GM19395 (cell line): ENCODE measurements around the gene FAM162B.
"Not testable (repeated sequence)": the region's sequence is repeated elsewhere in the genome, so short reads cannot be mapped to it uniquely, and the experiment has no call there.

Experiments used
- ATAC-seq: cut with Tn5 transposase; IDR thresholded peaks from one replicate; pipeline ENCODE4 v1.9.1; 2021; ENCODE audit warnings: mild to moderate bottlenecking, moderate library complexity; ENCODE audit not compliant: unreplicated experiment

The FAM162B gene

DNA sequence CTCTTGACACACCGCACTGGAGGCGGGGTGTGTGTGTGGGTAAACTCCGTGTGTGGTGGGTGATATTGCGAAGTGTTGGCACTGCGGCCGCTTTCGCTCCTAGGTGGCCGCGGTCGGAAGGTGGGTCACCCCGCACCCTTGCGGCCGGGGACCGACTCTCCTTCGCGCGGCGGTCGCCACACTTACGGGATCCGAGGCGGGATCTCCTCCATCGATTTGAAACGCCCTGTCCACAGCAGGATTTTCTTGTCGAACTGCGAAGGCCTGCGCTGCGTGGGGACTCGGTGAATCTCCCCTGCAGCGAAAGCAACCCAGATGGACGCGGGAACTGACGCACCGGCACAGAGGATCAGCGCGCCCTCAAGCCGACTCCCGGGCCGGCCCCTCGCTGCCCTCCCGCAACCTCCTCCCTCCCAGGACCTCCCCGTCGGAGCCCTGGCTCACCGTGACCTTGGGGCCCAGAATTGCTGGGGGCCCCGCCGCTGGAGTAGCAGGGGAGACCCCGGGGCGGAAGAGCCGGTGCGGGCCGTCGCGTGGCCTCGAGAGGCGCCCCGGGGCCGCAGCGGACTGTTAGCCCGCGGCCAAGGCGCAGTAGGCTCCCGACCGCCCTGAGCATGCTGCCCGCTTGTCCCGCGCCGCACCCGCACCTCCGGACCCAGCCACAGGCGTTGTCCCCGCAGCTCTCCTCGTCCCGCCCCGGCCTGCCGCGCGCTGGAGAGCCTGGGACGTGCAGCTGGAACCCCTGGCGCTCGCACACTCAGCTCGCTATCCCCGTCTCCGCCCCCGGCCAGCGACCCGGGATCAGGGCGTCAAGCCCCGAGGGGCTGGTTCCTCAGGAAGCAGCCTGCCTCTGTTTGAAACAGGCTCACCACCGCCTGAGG, at the start of gene FAM162B:
Gene FAM162B (minus strand): TSS at position 759 of the 881 bp plus-strand sequence. CDS start 143 bp downstream, at position 616.
- peak; percentile 46 for ATAC-seq

DNA sequence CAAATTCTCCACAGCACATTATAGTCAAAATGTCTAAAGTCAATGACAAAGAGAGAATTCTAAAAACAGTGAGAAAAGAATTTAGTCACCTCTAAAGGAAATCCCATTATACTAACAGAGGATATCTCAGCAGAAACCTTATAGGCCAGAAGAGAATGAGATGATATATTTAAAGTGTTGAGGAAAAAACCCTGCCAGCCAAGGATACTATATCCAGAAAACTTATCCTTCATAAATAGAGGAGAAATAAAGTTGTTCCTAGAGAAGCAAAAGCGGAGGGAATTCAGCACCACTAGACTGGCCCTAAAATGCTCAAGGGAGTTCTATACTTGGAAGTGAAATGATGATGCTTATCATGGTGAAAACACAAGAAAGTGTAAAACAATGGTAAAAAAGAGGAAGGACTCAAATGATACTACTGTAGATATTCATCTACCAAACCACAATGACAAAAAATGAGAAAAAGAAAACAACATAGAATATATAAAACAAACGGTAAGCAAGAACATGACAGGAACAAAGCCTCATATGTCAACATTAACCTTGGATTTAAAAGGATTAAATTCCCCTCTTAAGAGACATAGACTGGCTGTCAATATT, 46.6 kb upstream of the FAM162B start:
- ATAC-seq: no peak

DNA sequence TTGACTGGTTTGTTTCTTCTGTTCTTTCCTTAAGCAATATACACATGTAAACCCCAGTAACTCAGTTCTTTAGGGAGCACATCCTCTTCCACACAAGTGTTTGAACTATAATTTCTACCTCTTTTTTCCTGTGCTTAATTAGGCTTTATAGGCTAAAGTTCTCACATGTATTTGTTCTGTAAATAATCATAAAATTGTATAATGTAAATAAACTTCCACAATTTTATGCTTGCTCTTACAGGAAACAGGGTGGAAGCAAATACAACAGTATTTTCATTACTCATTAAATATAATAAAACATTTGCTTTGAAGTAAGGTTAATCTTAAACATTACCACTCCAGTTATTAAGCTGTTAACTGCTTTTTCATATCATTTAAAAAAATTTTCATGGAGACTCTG, 36.5 kb upstream of the FAM162B start:
- ATAC-seq: no peak

DNA sequence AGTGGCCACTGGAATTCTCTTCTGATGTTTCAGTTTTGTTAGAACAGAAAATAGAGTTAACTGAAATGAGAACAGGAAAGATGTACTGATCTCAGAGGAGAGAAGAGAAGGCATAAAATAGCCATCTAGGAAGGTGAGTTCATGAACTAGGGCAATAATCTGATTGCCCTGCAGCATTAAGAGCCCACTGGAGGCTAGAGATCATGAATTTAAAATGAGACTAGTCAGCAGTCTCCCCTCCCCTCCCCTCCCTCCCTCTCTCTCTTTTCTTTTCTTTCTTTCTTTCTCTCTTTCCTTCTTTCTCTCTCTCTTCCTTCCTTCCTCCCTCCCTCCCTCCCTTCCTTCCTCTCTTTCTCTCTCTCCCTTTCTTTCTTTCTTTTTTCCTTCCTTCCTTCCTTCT, 34.4 kb upstream of the FAM162B start:
- ATAC-seq: no peak

DNA sequence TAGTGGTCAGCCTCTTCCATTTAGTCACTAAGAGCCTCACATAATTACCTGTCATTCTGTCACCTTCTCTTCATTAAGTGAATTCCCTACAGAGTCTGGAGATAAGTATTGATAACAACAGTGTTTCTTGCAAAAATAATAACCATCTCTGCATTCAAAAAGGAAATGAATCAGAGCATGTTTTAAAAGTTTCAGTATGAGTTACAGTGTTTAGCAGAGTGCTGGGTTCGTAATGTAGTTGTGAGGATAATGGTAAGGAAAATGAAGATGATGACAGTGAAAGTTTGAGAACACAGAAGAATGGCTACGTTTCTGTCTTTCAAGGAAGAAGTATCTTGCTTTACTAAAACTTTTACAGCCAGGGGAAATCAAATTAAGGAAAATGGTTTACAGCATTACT, 32.1 kb upstream of the FAM162B start:
- ATAC-seq: no peak

DNA sequence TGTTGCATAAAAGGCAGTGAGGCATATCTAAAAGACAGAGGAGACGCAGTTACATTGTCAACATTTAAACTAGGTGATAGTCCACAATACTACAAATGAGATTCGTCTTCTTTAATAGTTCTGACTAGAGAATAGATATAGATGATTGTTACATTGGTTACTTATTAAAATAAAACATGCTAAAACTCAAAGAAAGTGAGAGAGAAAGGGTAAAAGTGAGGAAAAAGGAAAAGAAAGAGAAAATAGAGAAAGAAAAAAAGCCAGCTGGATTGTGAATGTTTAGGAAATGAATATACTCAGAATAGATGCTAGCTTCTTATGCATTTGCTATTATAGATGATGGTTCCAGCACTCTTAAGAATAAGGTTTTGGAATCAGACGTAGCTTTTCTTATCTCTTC, 27.7 kb upstream of the FAM162B start:
- no peak for ATAC-seq

DNA sequence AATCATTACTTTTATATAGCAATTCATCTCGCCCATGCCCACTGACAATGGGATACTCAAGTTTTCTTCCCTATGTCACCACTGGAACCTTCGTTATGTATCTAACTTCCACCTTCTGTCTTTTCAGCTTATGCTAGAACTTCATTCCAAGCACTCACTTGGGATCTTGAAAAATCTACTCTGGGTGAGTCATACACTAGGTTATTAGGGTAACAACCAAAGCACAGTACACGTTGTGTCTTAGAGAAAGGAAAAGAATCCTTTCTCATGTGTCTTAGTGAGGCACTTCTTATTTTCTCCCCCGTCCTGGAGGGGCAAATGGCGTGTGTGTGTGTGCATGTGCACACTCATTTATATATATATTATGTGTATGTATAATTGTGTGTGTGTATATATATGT, 18.3 kb upstream of the FAM162B start:
- no peak for ATAC-seq

DNA sequence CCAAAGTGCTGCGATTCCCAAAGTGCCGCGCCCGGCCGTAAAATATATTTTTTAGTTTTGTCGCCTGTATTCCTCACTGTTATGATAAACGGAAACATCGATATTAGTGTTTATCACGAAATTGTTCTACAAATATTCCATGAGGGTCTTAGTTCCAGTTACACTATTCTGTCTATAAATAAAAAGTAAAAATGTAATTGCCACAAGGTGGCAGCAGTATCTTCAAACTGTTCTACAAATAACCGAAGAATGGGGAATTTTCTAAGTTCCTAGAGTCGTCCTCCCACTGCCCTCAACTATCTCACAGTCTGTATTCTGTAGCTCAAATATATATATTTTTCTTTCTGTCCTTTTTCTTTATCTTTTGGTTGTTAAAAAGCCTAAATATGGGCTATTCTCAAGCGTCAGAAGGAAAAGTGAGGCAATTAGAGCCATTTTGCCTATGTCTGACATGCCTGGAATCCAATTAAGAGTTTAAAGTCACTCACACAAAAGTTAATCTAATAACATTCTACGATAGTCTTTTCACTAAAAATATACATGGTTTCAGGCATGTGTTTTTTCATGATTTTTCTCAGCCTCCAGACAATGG, 14.2 kb upstream of the FAM162B start:
- ATAC-seq: no peak

DNA sequence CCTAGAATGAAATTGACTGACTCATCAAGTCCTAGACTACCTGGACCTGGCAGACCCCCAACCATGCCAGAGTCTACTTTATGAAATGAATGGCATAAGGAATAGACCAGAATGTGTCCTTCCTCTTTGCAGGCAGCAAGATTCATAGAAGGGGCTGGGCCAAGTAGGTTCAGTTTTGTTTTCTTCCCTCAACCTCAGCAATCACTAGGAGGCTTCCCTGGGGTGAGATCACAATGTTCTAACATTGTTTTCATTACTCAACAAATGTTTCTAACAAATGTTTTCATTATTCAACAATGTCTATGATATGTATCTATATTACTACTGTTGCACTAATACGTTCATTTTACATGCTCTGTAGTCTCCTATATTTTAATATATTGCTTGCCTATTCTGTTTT, 8.4 kb upstream of the FAM162B start:
- no peak for ATAC-seq

DNA sequence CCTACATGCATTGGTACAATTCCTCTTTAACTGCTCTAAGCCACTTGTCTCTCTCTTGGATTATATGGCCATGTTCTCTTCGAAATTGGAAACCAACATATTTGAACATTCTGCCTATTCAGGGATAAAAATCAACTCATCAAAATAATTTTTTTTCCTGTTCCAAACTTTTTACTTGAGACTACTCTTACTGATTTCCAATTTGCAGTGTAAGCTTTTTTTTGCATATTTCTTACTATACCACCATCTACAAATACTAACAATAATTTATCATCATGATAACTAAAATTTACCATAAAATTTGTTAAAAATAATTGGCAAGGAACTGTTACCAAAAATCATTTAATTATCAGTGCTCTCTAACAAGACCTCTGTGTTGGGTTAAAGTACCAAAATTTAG, 6.9 kb upstream of the FAM162B start:
- ATAC-seq: no peak

DNA sequence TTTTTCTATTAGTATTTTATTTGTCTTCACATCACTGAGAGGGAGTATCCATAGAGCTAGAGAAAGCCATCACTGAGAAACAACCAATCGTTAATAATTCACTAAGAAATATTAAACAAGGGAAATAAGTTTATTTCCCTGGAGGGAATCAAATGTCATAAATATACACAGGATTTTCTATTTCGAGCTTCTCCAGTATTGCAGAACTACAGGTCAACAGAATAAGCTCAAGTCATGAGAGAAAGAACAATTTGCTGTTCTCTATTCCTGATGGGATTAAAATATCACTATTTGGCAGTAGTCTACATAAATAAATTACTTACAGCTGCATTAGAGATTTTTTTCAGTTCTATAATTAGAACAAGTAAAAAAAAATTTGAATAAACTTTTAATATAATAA, 2.2 kb upstream of the FAM162B start:
- no peak for ATAC-seq

DNA sequence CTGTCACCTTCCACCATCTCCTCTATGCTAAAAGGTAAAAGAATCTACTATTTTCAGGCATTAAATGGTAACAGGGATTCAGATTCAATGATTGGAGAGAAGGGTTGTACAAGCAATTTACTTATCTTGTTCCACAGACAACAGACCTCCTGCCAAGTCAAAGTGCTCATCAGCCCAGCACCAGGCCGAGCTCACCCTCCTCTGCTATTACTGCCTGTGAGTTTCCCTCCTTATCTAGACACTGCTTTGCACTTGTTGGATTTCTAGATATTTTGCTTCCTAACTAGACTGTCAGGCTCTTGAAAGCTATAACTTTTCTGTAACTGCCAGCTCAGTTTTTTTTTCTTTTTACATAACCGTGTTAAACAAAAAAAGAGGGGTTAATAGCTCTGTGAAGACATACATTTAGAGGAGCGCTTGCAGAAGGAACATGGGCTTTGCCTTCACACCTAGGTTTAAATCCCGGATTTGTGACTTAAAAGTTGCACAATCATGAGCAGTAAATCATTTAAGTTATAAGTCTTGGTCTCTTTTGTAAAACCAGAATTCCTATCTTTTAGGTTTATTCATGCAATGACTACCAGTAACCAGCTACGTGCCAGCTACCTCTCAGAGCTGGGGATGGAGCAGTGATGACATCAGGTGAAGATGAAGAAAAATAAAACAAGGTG, 1.1 kb upstream of the FAM162B start:
- ATAC-seq: no peak

DNA sequence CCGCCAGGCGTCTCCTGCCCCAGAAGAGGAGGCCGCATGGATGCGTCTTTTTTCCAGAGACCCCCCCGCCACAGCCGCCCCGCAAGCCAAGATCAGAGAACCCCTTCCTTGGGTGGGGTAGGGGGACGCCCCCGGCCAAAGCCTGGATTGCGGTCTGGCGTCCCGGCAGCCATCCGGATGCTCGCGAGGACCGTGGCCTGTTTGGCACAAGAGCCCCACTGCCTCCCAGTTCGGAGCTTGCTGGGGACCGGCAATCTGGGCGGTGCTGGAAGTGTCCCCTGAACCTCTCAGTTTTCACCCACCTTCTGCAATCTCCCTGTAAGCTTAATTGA, 924 bp downstream of the FAM162B start:
- peak; percentile 6 for ATAC-seq

DNA sequence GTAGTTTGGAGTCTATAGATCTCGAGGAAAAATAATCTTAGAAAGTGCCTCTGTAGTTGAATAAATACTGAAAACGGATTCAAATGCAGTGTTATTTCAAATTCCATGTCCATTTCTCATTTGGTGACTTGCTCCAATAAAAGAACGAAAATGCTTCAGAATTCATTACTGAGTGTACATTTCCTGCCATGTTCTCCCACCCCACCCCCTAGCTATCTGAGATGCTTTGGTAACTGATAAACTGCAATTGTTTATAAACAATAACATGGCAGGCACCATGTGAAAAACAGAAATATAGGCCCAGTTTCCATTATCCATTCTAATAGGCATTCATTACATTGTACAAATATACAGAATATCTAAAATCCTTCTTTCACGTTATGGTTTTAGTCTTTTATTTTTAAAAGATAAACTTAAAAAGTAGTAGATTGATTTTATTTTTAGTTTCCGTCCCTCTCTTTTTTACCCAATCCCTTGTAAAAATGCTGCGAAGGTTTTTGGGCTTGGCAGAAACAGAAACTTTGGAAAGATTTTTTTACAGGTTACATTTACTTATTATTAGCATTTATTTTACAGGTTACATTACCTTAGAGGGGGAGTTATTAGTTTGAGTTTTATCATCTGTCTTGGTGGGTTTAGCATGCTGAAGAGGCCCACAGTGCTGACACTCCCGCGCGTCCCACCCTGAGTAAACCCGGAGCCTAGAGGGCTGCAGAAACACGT, 1.5 kb downstream of the FAM162B start:
- ATAC-seq: no peak

DNA sequence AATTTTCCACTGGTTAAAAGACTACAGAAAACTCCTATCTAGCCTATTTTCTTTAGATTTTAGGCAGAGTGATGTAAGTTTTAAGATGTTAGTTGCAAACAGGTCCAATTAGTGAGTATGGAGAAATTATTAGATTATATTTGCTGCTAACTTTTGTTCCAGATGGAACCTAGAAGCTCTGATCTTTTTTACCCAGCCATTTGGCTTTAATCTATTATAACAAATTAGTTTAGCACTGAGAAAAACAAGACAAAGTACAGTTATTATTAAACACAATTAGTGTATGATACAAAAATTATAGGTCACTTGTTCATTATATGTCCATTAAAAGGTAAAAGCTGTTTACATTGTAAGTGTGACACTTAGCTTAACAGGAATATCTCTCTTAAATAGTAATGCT, 2.5 kb downstream of the FAM162B start:
- ATAC-seq: no peak

DNA sequence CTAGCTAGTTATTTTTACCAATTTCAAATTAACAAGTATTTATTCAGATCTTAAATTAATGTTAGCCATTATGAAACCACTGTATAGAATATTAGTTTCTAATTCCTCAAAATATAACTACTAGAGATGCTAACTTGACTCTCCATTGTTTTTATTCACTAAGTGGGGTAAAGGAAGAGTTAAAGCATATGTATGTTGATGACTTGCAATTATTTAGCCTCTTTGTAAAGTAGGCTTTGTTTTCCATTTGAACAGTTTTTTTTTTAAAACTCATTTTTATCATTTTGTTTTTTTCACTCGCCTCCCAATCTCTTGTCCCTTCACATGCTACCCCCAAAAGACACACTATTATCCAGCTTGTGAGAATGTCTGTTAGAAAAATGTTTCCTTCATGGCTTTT, 3.3 kb downstream of the FAM162B start:
- ATAC-seq: no peak

DNA sequence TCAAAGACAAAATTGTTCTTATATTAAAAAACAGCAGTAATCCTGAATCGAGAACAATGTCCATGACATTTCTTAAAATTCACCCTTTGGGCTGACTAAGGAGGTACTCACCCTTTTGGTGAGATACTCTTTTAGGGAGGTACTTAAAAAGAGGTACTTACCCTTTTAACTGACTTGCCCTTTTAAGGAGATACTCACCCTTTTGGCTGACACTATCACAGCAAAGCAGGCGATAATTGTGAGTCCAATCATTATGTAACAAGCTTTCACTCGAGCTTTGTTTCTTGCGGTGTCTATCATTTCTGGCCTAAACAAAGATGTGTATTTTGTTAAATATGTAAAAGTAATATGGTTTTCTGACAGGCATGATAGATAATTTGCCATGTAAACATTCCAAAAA, 3.7 kb downstream of the FAM162B start:
- ATAC-seq: no peak

DNA sequence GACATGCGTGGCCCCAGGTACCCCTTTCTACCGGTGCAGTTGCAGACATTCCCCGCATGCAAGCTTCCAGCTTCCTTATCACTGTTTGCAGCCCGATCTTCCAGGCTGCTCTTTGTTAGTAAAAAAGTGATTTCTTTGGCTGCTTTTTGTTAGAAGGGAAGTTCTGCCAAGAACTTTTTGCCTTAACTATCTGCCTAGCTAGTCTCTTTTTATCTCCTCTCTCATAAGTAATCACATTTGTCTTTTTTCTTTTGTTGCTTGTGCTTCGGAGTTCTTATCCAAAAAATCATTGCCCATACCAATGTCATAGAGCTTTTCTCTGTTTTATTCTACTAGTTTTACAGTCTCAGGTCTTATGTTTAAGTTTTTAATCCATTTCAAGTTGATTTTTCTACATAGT, 20.3 kb downstream of the FAM162B start:
- ATAC-seq: no peak

DNA sequence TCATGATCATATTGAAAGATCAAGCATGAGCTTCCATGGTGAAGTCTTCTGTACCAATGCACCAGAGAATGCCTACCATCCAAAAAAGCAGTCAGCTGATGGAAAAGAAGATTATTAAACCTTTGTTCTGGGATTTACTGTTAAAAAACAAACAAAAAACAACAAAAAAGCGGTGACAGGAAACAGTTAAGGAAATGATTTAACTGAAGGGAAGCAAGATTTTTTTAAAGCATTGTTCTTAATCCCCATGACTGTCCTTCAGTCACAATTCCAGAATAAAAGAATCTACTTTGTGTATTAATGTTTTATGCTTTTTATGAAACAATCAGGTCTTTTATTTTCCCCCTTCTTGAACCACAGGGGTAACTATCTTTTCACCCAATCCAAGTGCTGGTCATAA, 23.9 kb downstream of the FAM162B start:
- no peak for ATAC-seq

DNA sequence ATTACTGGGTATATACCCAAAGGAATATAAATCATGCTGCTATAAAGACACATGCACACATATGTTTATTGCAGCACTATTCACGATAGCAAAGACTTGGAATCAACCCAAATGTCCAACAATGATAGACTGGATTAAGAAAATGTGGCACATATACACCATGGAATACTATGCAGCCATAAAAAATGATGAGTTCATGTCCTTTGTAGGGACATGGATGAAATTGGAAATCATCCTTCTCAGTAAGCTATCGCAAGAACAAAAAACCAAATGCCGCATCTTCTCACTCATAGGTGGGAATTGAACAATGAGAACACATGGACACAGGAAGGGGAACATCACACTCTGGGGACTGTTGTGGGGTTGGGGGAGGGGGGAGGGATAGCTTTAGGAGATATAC, 25.0 kb downstream of the FAM162B start:
- ATAC-seq: not testable (repeated sequence)

DNA sequence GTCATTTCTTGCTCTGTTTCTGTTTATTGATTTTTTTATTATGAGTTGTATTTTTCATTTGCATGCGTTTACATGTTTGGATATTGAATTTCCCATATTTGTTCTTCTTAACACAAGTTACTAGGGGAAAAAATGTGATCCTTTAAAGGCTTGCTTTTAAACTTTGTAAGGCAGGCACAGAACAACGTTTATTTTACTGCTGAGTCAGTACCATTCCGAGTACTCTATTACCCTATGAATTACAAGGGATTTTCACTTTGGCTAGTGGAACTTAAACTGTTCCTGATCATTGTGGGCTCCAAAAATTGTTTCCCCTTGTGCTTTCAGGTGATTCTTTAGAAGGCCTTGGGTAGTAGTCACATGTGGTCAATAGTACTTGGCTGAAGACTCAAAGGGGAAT, 28.5 kb downstream of the FAM162B start:
- ATAC-seq: no peak
